Stimulated activated CD8-positive, alpha-beta memory T cell treated with anti-CD3 and anti-CD28 coated beads, Interleukin-2, amount 100 ng/mL, for 48 hours (primary cell): ENCODE results near the gene NHLRC4.

Experiments used
- DNase-seq, 2 donors: peaks; one replicate each; pipeline ENCODE4 v3.0.0-alpha.2; 2020; ENCODE audit warnings: low read depth in 2 of 2

The NHLRC4 gene

DNA sequence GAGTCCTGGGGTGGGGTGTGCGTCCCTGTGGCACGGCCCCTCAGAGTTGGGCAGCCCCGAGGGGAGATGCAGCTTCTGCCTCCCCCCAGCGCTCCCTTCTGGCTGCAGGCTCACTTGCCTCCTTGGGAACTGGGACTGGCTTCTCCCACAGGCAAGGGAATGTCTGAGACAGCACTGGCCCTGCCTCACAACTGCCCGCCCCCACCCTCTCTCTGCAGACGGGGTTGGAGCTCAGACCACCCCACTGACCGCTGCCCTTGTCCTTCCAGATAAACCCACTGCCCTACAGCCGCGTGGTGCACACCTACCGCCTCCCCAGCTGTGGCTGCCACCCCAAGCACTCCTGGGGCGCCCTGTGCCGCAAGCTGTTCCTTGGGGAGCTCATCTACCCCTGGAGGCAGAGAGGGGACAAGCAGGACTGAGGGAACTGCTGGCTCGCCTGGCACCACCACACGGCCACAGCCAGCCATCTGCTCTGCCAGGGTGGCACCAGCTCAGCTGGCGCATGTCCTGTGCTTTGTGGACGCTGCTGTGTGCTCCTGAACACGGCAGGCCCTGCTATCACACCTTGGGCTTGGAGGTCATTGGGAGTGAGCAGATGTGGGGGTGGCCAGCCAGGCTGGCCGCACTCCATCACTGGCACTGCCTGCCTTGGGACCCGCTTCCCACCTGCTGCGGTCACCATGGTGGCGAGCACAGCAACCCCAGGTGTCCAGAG is 16.0 kb downstream of the NHLRC4 start:
- DNase-seq: no peak

DNA sequence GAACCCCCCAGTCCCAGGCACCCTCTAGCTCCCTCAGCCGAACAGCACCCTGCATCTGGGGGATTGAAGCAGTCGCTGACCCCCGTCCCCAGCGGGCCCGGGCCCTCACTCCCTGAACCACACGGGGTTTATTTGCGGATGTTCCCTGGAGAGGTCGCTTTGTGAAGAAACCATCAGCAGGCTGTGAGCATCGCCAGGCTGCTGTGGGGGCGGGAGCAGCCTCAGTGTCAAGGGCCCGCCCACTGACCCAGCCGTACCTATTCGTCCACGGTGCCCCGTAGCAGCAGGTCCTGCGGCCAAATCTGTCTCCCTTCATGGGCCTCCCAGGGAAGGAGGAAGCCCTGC is 16.6 kb downstream of the NHLRC4 start:
- DNase-seq: no peak

DNA sequence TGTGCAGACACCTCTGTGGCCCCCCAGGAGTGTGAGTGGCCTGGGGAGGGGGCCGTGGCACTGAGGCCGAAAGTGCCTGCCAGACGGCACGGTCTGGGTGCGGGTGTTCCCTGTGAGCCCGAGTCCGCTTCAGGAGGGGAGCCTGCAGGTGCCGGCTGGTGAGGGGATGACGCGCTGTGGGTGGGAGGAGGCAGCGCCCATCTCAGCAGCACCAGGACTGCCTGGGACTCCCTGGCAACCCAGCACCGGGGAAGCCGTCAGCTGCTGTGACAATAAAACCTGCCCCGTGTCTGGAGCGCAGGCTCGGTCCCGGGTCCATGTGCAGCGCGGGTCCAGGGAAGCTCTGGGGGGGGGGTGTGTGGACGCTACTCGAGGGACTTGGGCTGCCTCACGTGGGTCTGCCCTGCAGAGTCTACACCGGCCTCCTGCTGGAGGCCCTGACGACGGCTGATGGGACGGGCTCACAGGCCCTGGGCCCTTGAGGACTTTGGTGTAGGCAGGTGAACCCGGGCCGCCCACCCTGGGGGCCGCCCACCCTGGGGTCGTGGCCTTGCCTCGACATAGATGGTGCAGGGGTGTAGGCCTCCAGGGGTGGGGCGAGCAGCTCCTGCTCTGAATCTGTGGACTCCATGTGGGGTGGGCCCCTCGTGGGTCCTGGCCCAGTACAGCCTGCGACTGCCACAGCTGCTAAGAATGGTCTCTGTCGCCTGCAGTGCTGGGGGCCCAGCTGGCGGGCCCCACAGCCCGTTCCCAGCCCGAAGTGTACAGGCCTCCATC is 17.2 kb downstream of the NHLRC4 start:
- no peak for DNase-seq

DNA sequence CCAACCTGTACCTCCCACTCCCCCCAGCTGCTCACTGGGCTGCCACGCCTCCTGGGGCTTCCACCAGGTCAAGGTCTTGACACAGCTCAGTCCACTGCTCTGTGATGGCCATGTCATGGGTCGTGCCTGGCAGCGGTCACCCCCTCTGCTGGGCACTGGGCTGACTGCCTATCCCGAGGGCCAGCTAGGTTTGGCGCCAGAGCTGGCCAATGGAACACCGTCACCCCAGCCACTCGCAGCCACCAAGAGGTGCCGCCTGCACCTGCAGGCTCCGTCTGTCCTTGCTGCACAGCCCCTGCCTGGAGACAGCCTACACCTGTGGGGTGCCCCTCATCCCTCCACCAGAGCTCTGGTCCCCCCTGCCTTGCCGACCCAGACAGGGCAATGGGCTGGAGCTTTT is 18.5 kb downstream of the NHLRC4 start:
- no peak for DNase-seq

DNA sequence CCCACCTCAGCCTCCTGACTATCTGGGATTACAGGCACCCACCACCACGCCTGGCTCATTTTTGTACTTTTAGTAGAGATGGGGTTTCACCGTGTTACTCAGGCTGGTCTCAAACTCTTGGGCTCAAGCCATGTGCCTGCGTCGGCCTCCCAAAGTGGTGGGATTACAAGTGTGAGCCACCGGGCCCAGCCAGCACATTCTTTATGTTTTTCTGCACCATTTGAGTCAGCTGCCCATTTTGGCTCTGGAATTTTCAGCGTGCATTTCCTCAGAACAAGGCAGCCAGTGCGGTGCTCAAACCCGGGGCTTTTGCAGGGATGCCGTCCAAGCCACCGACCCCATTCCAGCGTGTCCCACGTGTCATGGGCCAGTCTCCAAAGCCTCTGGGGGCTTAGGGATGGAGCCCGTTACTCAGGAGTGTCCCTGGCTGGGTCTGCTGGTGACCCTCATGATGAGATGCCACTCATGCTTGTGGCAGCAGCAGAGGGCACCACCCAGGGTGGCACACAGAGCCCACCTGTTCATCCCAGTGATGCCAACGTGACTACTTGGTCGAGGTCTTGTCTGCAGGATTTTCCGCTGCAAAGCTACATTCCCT is 19.3 kb downstream of the NHLRC4 start:
- no peak for DNase-seq

DNA sequence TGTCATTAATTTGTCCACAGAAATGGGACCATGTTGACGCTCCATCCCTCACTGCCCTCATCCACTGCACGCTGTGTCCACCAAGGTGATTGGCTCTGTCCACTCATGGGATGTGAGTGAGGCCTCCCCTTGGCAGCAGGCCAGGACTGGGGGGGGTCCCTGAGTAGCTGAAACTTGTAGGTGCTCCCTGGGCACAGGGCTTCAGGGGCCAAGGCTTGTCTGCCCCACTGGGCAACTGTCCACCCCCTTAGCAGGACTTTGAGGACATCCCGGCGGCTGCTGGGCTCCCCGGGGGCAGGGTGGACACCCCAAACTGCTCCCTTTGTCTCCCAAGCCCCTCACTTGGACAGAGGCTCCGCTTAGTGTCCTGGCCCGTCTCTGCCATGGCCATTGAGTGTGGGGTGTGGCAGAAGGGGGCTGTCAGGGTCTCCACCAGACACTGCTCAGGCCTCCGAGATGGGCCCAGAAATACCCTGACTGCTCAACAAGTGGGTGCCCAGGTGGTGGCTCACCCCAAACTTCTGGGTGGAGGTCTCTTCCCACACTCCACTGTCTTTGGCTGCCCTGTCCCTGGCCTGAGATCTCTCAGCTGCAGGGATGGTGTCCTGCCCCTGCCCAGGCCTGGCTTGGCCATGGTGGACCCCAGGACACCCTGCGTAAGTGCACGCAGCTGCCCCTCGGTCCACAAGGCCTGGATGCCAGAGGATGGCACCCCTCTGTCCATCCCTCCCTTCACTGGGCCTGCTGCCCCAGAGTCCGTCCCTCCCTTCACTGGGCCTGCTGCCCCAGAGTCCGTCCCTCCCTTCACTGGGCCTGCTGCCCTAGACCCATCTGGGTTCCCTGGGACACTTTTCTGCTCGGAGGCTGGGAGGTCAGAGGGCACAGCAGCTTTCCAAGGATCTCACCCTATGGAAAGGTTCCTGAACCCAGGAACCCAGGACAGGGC is 20.1 kb downstream of the NHLRC4 start:
- DNase-seq: no peak

DNA sequence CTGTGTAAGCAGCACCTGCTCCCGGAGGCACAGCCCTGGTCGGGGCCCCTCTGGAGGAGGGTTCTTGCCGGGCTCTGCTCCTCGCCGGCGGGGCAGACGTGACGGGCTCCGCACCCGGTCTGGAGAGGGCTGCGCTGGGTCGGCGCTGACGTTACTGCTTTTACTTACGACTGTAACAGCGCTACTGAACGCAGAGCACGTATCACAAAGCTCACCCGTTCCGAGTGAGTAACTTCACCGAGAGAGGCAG is 21.8 kb downstream of the NHLRC4 start:
- peak; percentile 32 to 46 for DNase-seq

DNA sequence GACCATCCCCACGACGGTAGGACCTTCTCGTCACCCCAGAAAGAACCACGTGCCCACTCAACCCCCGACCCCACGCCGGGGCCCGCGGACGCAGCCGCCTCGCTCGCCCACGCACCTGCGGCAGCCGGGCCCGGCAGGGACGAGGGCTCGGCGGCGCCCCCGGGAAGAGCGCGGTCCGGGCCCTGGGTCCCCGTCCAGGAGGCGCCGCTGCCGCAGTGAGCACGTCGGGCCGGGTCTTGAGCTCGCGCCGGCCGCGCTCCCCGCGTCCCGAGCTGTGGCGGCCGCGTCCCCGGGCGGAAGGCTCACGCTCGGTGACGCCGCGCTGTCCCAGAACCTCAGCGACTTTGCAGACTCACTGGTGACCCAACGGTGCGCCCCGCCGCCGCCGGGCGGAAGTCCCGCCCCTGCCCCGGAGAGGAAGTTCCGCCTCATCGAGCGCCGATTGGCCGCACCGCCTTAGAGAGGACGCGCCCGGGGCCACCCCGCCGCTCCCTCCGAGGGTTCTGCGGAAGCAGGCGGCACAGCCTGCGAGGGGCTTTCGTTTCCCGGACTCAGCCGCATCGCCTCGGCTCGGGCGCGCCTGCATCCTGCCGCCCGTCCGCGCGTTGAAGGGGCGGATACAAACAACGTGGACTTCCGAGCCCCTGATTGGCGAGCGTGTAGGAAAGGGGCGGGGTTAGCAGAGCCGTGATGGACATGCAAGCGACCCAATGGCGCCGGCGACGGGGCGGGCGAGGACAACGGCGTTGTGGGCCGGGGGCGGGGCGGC is 22.3 kb downstream of the NHLRC4 start:
- DNase-seq: peak; percentile 94 to 96

DNA sequence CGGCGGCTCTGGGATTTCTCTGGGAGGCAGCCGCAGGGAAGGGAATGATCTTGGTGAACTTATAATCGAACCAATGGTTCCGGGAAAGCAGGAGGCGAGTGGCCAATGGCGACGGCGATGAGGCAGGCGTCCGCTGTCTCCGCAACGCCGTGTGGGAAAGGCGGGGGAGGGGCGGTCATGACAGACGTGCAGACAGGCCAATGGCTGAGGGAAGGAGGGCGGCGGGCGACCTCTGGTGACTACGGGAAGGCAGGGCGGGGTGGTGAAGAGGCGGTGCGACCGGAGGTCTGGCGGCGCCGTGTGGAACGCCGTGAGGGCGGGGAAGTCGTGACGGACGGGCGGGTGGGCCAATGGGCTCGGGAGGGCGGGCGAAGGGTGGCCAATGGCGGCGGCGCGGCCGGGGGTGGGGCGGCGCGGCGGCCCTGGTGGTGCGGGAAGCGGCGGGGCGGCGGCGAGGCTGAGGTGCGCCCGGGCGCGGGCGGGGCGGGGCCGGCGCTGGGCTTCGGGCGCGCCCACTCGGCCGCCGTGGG is 22.9 kb downstream of the NHLRC4 start, which contains the start of gene RAB40C:
RAB40C (plus strand) TSS at position 409 of the 530 bp plus-strand sequence. CDS start 226 bp downstream, outside the sequence.
- peak; percentile 98 to 99 for DNase-seq

DNA sequence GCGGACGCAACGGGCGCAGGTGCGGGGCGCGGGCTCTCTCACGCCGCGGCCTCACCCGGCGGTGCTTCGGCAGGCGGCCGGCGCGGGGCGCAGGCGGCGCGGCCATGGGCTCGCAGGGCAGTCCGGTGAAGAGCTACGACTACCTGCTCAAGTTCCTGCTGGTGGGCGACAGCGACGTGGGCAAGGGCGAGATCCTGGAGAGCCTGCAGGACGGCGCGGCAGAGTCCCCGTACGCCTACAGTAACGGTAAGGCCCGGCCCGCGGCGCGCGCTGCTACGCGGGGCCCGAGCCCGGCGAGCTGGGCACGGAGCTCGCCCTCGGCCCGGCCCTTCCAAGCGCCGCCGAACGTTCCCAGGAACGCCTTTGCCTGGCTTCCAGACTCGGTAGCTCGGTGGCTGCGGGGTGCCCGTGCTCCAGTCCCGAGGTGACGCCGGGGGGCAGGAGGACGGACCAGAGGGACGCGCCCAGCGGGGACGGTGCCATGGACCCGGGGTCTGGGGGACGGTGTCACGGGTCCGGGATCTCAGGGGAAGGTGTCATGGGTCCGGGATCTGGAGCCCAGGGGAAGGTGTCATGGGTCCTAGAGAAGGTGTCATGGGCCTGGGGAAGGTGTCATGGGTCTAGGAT is 23.5 kb downstream of the NHLRC4 start:
- no peak for DNase-seq

DNA sequence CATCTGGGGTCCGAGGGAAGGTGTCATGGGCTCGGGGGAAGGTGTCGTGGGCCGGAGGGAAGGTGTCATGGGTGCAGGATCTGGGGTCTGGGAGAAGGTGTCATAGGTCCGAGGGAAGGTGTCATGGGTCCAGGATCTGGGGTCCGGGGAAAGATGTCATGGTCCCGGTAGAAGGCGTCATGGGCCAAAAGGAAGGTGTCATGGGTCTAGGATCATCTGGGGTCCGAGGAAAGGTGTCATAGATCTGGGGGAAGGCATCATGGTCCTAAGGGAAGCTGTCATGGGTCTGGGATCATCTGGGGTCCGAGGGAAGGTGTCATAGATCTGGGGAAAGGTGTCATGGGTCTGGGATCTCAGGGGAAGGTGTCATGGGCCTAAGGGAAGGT is 24.0 kb downstream of the NHLRC4 start:
- DNase-seq: no peak

DNA sequence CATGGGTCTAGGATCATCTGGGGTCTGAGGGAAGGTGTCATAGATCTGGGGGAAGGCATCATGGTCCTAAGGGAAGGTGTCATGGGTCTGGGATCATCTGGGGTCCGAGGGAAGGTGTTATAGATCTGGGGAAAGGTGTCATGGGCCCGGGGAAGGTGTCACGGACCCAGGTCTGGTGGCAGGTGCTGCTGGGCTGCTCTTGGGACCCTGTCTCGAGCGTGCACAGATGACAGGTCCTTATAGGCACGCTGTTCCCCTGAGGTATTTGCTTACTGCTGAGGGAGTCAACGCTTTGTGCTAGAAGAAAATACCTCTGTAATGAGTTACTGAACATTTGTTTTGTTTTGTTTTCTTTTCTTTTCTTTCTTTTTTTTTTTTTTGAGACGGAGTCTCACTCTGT is 24.4 kb downstream of the NHLRC4 start:
- DNase-seq: no peak

DNA sequence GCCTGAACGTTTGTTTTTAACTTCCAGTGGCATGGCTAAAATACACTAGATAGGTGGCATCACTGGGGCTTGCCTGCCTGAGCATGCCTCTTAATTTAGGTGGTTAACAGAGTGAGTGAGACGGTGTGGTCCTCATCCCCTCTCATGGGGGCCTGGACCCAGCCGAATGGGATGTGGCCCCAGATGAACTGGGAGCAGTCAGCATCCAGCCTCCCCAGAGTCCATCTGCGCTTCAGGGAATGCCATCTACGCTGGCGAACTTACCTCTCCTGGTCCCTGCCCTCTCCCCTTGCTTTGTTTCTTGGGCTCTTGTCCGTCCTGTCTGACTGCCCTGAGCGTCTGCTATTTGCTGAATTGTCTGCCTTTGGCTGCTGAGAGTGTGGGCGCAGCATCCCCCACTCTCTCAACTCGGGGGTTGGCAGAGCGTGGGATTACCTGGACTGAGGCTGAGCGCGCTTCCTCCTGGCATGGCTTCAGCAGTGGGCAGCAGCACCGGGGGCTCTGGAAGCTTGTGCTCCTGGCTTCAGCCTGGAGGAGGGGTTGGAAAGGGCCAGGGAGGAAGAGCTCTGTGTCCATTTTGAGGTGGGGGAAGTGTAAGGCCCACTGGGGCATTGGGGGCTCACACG is 25.2 kb downstream of the NHLRC4 start:
- no peak for DNase-seq

DNA sequence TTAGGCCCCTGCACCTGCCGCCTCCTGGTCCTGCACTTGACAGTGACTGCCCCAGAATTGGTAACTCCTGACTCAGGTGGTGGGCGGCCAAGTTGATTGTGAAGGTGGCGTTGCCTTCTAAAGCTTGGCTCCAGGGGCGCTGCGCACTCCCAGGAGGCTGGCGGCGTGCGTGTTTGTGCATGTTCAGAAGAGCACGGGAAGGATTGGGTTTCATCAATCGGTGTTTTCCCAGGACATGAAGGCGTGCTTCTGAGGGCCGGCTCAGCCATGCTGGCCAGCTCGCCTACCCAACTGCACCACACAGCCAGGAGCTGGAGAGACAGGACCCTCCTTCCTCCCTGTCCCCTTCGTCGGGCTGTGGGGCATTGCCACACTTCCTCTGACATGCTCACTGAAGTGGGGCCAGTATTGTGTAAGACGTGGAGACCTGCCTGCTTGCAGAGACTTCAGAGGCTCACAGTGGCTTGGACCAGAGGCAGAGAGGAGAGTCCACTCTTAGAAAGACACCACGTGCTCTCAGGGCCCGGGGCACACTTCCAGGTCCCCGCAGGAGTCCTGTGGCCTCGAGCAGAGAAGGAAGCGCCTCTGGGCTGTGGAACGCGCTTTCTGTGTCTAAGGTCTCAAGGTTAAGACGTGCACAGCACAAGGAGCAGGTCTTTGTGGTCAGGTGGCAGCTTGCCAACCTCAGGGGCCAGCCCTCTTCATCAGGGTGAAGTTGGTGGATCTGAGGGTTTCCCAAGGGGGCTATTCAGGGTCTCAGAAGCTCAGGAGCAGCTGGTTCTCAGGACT is 25.9 kb downstream of the NHLRC4 start:
- DNase-seq: no peak

DNA sequence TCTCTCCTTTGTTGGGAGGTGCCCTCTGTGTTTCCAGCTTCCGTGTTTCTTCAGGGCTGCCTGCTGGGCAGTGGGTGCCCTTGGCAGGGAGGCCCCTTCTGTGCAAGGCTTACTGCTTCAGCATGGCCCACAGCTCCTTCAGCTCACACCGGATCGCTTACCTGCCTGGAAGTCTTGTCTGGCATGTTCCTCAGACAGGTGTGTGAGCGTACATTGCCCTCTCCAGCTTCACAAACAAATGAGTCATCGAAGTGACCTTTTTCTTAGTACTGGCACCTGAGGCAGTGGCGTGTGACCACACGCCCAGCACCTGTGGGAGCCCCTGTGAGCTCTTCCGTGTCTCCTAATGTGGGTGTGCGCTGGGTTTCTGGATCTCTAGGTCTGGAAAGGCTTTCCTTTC is 26.6 kb downstream of the NHLRC4 start:
- DNase-seq: no peak

DNA sequence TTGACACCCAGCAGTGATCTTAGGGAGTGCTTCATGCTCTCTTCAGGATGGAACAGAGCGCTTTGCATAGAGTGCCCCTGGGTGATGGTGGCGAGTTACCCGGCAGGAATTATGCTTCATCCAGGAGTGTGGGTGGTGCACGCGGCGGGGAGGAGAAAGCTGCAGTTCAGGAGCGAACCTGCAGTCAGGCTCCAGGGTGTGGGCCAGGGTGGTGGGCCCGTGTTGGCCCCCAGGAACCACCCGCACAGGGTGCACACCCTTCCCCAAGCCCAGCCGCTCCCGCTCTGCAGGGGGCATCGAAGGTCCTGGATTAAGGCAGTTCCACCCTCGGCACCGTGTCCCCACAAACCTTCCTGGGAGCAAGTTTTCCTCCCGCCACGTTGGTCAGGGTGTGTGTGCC is 27.0 kb downstream of the NHLRC4 start:
- DNase-seq: no peak

DNA sequence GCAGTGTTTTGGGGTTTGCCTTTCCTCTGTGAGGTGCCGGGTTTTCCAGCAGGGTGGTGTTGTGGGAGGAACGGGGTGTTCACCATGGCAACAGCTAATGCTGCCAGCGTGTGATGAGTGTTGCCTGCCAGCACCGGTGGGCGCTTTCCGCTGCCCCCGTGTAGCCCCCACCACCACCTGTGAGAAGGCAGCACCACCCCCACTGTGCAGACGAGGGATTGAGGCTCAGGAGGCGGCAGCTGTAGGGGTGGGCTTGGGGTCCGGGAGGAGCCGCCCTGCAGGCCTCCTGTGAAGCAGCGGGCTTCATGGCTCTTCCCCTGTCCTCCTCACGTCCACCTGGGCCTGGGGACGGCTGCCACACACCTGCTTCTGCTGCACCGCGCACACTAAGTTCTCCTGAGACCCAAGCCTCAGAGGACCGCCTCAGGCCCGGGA is 28.3 kb downstream of the NHLRC4 start:
- no peak for DNase-seq

DNA sequence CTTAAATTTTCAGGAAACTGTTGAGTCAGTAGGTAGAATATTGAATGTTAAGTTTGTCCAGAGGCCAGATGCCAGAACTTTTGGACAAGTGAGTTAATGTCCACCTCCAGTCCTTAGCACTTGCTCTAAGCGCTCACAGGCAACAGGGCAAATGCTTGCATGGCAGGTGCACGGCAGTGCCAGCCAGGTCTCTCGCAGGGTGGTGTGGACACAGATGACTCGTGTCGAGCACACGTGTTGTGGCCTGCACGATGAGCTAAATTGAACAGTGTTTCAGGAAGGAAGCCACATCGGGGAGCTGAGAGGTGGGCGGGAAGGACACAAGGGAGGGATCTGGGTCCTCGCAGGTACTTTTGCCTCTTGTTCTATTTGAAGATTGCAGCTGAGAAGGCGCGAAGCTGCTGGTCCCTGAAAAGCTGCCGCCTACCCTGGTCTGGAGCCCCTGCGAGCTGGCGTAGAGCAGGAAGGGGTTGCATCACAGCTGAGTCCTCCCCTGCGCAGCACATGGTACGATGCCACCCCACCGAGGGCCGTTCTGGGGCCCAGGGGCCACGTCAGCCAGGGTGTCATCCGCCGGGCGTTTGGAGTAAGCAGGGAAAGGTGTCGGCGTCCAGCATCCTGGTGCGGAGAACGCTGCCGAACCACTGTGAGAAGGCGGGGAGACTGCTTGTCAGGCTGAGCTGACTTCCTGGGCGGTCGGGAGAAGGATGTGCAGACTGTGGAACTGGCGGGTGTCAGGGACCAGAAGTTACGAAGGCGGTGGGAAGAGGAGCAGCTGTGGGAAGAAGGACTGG is 29.3 kb downstream of the NHLRC4 start:
- DNase-seq: no peak

DNA sequence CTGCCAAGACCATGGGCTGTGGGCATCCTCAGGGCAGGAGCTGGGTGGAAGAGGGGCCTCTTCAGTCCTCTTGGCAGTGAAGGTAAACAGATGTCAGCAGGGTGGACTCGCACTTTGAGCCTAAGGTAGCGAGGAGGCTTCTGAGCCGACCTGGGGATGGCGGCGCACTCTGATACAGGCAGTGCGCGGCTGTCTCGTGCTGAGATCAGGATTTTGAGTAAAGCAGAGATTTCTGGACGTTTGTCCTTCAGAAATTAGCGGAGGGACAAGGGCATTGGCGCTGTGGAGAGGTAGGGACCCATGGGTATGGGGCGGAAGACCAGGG is 29.9 kb downstream of the NHLRC4 start:
- DNase-seq: no peak
